IPS DF 4.7 (cell line): ENCODE data around the gene DYNLT5.
"Not testable (repeated sequence)": the region's sequence is repeated elsewhere in the genome, so short reads cannot be mapped to it uniquely, and the experiment has no call there.

Experiments used
- DNase-seq: peaks from one replicate; pipeline ENCODE4 v3.0.0-alpha.2; 2013; ENCODE audit warnings: low spot score; ENCODE audit errors: extremely low read depth

The DYNLT5 gene

DNA sequence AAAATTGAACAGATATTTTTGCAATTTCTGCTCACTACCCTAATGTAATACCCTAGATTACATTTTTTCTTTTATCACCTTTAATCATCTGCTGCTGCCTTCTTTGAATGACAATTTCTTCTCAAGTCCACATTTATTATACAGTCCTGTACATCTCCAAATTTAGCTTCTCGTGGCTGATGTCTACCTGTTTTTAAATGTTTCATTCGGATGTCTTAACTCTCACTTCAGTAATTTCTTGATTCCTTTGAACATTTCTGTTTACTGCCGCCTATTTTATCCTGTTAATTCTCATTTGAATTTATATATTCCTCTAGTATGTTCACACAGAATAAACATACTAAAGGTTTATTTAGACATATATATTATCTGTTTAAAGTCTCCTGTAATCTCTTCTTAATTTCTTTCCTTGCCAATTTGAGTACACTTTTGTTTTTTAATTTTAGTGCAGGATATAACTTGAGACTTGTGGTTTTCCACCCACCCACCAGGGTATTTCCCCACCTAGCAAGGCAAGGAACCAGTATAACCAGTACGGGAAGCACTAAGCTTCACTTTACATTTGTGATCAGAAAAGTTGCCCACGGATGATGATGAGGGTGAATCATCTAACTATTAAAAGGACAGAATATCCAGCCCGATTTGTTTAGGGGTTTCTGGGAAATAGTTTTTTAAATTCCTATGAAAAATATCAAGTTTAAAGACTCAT lies 36.1 kb downstream of the DYNLT5 start:
- no peak for DNase-seq

GRCh38 chr1:66791621-66792610 lies 39.7 kb downstream of the DYNLT5 start:
- DNase-seq = no peak

- not testable (repeated sequence) for DNase-seq
These were observed 43.6 kb downstream of the DYNLT5 start for GRCh38 chr1:66795839-66796238.

DNA sequence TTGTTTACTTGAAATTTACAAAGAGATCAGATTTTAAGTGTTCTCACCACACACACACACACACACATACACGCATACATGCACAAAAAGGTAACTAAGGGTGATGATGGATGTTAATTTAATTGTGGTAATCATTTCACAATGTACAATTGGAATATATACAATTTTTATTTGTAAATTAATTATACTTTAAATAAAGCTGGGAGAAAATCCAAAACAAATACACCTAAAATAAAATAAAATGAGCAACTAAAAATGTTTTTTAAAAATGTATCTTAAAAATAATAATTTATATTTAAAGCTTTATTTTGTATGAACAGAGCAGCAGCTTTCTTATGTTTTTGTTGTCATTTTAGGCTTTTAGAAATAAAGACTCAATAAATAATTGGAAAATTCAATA lies 57.0 kb downstream of the DYNLT5 start:
- DNase-seq = no peak

- no peak for DNase-seq
These were observed 57.6 kb downstream of the DYNLT5 start for GRCh38 chr1:66809736-66810326.

DNA sequence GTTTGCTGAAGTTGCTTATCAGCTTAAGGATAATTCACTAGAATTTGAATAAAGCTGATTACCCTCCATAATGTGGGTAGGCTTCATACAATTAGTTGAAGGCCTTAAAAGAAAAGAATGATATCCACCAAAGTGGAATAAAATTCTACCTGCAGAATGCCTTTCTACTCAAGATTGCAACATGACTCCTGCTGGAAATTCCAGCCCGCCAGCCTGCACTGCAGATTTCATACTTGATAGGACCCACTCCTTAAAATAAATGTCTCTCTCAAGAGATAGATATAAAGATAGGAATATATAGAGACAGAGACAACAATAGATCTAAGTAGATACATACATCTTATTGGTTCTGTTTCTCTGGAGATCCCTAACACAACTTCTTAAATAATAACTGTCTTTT lies 72.5 kb downstream of the DYNLT5 start:
- DNase-seq = no peak
